ENCODE results near the gene RPP25L.
"Not testable (repeated sequence)": the region's sequence is repeated elsewhere in the genome, so short reads cannot be mapped to it uniquely, and the experiment has no call there.

The RPP25L gene

GRCh38 chr9:34611811-34612787, at the start of gene RPP25L:
TSS of gene RPP25L (minus strand) at chr9:34612097. CDS start at chr9:34611296, 801 bp downstream.
- peak; percentile 83 for DNase-seq

DNA sequence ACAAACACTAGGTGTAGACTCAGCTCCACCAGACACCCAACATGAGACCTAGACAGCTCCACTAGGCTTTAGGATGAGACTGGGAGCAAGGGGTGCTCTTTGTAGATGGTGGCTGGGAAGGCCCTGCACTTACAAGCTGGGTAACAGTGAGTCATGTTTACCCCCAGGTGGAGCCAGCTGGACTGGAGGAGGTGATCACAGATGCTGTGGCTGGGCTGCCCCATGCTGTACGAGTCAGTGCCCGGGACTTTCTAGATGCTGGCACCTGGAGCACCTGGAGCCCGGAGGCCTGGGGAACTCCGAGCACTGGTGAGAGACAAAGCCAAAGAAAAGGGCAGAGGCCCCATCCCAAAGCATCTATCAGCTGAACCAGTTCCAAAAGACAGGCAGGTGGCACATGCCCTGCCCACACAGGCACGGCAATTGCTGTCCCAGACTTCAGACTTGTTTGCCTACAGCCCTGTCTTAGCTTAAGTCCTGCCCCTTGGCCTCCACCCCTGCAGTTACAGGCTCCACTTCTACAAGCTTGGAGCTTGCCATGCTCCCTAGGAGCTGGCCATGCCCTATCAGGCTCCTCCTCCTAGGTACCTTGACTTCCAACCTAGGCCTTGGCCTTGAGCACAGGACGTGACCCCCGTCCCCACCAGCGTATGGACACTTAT, 47.8 kb upstream of the RPP25L start:
- no peak for DNase-seq

GRCh38 chr9:34658461-34658860, 46.6 kb upstream of the RPP25L start:
- DNase-seq: no peak

GRCh38 chr9:34656992-34657391, 45.1 kb upstream of the RPP25L start:
- no peak for DNase-seq

DNA sequence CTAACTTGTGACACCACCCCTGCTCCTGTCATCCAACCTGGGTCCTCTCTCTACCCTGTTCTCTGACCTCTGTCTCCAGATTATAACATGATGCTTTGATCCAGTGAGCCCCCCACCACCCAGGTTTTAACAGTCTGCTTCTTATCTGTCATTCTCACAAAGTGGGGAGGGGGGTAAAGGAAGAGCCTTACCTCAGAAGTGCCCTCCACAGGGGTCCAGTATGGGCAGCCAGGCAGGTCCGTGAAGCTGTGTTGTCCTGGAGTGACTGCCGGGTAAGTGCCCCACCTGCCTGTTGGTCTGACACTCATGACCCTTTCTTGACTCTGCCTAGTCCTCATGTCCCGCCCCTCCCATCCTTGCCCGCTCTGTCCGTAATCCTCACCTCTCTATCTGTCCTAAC, 43.5 kb upstream of the RPP25L start:
- no peak for DNase-seq

GRCh38 chr9:34654323-34655051, 42.6 kb upstream of the RPP25L start:
- DNase-seq: no peak

- DNase-seq: no peak
These were observed 41.5 kb upstream of the RPP25L start for GRCh38 chr9:34653151-34654072.

GRCh38 chr9:34652602-34653000, 40.7 kb upstream of the RPP25L start:
- no peak for DNase-seq

DNA sequence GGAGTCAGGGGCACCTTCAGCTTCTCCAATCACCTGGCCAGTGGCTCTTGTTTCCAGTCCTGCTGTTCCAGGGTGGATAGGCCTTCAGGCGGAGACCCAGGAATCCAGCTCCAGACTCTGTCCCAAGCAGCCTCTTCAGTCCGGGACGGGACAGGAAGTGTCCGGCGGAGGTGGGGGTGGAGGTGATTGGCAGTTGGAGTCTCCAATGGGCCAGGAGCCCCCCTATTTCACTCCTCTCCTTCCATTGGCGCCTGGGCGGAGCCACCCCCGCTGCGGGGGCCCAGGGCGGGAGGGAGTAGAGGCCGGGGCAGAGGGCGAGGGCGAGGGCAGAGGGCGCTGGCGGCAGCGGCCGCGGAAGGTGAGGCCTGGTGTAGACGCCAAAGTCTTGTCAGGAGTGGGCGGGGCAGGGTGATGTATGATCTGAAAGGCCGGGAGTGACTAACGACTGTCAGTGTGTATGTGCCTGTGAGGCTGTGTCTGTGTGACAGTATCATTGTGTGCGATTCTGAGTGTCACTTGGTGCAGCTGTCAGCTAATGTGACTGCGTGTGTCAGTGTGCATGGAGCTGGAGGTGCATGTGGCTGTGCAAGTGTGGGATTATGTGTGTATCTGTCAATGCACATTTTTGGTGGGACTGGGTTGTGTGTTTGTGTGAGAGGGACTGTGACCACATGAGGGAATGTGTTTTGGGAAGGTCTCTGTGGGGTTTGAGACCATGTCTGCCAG, 40.1 kb upstream of the RPP25L start, which contains the start of gene IL11RA:
IL11RA (plus strand) TSS at position 310 of the 726 bp plus-strand sequence. CDS start 3,033 bp downstream, outside the sequence.
- DNase-seq: peak; percentile 42

DNA sequence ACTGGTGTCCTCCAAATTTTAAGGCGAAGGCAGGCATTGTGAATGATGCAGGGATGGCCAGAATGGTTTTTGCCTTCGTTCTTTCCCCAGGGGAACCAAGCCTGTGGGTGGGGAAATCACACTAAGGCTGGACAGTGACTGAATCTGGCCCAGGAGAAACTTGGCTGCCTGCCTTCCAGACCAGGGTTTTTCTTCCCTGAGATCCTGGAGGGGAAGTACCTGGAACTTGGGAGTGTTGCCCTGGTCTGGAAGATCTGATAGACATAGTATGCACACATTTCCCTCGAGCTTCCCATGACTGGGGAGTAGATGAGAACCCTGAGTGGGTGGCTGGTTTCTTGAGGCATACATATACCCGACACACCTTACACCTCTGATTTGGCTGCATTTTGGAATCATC, 39.4 kb upstream of the RPP25L start:
- no peak for DNase-seq

GRCh38 chr9:34650816-34651215, 38.9 kb upstream of the RPP25L start:
- no peak for DNase-seq

- DNase-seq: no peak
These were observed 36.8 kb upstream of the RPP25L start for GRCh38 chr9:34648673-34649072.

- no peak for DNase-seq
These were observed 35.8 kb upstream of the RPP25L start for GRCh38 chr9:34647651-34648050.

- DNase-seq: no peak
These were observed 35.1 kb upstream of the RPP25L start for GRCh38 chr9:34647084-34647403.

GRCh38 chr9:34646211-34647083, 34.5 kb upstream of the RPP25L start, which contains the start of gene GALT:
TSS of gene GALT (plus strand) at chr9:34646675. CDS start at chr9:34646705, 30 bp downstream.
- peak; percentile 91 for DNase-seq

DNA sequence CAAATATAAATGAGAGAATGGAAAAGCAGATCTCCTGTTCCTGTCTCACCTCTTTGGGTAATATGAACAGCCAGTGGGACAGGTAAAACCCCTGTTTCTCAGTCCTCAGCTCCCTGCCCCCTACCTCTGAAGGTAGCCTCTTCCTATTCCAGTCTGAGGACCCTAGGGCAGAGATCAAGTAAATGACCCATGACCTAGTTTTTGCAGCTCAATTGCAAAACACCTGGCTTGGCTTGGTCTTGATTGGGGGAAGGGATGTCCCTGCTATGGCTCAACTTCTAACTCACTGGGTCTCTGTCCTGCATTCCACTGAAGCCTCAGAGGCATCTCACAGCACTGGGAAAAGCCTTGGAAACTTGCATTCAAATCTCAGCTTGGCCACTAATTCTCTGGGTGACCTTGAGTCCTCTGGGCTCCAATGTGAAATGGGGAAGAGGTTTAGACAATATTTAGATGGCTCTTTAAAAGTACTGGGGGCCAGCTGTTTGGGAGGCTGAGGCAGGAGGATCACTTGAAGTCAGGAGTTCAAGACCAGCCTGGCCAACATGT, 32.9 kb upstream of the RPP25L start:
- DNase-seq: no peak

DNA sequence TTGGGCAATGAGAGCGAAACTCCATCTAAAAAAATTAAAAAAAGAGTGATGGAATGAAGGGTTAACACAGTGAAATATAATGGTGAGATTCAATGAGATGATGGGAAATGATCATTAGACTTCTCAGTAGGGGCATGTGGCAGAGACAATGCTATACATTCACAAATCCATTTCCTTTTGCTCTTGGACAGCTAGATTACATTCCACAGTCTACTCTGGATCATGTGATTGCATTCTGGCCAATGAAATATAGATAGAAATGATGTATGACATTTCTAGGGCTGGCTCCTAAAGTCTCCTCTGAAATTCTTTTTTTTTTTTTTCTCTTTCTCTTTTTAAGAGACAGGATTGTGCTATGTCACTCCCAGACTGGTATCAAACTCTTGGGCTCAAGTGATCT, 30.8 kb upstream of the RPP25L start:
- DNase-seq: no peak

- DNase-seq: not testable (repeated sequence)
These were observed 27.4 kb upstream of the RPP25L start for GRCh38 chr9:34639322-34639721.

DNA sequence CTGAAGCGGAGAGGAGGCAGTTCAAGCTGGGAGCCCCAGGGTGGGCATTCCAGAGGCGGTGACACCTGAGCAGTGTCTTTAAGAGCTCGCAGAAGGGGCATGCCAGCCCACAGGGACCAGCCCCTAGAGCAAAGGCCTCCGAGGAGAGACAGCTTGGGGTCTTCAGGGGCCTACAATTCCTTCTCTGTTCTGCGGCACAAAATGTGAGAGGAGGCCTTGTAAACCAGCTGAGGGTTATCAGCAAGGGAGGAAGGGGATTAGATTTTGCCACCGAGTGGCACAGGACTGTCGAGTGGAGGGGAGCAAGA, 26.2 kb upstream of the RPP25L start:
- DNase-seq: no peak
